Panc1 (cell line): Measurements from ENCODE around the gene TUBGCP3. TPM values are rescaled to one million over a fixed set of nuclear protein-coding genes. Genes with fewer than 3 reads are reported as not detected.

Experiments
- ATAC-seq: fragments of 200-7000 bp; cut with Tn5 transposase; 2 replicates; pipeline ENCODE4 v1.9.1; 2020; ENCODE audit warnings: mild to moderate bottlenecking, moderate library complexity
- BruUV-seq: library from RNA; stranded (reverse); fragments of 400-500 nt; replicated peaks from 2 replicates; lab custom pipeline; 2021; lab: Mats Ljungman, UMichigan
- CTCF ChIA-PET: fragments of 300-600 bp; sonication (Branson Sonifier 250); formaldehyde crosslinking; loops from one replicate; lab custom pipeline; 2022; ENCODE audit warnings: antibody characterized with exemption; lab: Charles Lee
- POLR2A ChIA-PET: fragments of 300-600 bp; sonication (Branson Sonifier 250); formaldehyde crosslinking; loops from one replicate; lab custom pipeline; 2022; ENCODE audit warnings: antibody characterized with exemption; lab: Charles Lee
- DNase-seq: peaks from one replicate; pipeline ENCODE4 v3.0.0-alpha.2; 2010; ENCODE audit warnings: low read depth, low spot score
- H3K27ac ChIP-seq: 2 replicates; pipeline ENCODE4 v1.5.1; 2011; ENCODE audit warnings: mild to moderate bottlenecking, low read length, inconsistent platforms
- H3K27me3 ChIP-seq: fragments of 200-500 bp; sonication (Bioruptor generic); 2 replicates; pipeline ENCODE4 v1.6.0; 2014; ENCODE audit warnings: low read length, inconsistent platforms; ENCODE audit not compliant: control insufficient read depth, insufficient read depth
- H3K36me3 ChIP-seq: fragments of 200-500 bp; sonication (Bioruptor generic); 2 replicates; pipeline ENCODE4 v1.5.1; 2014; ENCODE audit warnings: inconsistent platforms, mild to moderate bottlenecking, low read length, moderate library complexity; ENCODE audit not compliant: control insufficient read depth, insufficient read depth
- H3K4me1 ChIP-seq: 2 replicates; pipeline ENCODE4 v1.5.1; 2011; ENCODE audit warnings: inconsistent platforms, mild to moderate bottlenecking, low read length, moderate library complexity; ENCODE audit not compliant: control insufficient read depth, insufficient read depth
- H3K4me3 ChIP-seq, 2 experiments: 2 replicates each; pipeline ENCODE4 v1.5.1; 2011 to 2012; ENCODE audit warnings: low read depth in 2 of 2, low read length in 2 of 2, mild to moderate bottlenecking in 2 of 2, inconsistent platforms in 1 of 2, moderate library complexity in 1 of 2
- H3K9me3 ChIP-seq: fragments of 200-500 bp; sonication (Bioruptor generic); 2 replicates; pipeline ENCODE4 v1.5.1; 2014; ENCODE audit warnings: low read depth, mild to moderate bottlenecking, inconsistent platforms, low read length, moderate library complexity; ENCODE audit not compliant: control insufficient read depth, insufficient read depth
- POLR2AphosphoS5 ChIP-seq: IDR thresholded peaks from 2 replicates; pipeline ENCODE4 v1.6.1; 2012; ENCODE audit warnings: mild to moderate bottlenecking, low read depth, low read length, moderate library complexity
- SIN3A ChIP-seq: IDR thresholded peaks from 2 replicates; pipeline ENCODE4 v1.6.1; 2012; ENCODE audit warnings: low read depth, mild to moderate bottlenecking, low read length, moderate library complexity, borderline replicate concordance; ENCODE audit not compliant: insufficient read depth
- TCF7L2 ChIP-seq: IDR thresholded peaks from 2 replicates; pipeline ENCODE4 v1.6.1; 2011; ENCODE audit warnings: mild to moderate bottlenecking, low read depth, low read length, inconsistent platforms
- in situ Hi-C: cut with HindIII; loops from 2 replicates; pipeline ENCODE4 v1.10.0; 2016; ENCODE audit warnings: low sequenced_read_pairs, low pct_unique_long_range_greater_than_20kb
- intact Hi-C: fragments of 100-400 bp; cut with micrococcal nuclease; formaldehyde crosslinking; loops from one replicate; pipeline ENCODE4 v1.10.0; 2022; ENCODE audit not compliant: unreplicated experiment
- total RNA-seq: library from RNA; stranded (reverse); gene quantifications from one replicate; pipeline ENCODE4 v1.2.1, GENCODE V29; 2021; ENCODE audit not compliant: unreplicated experiment
- TF ChIP-seq, protein P1 (sequence below): fragments of 450-650 bp; IDR thresholded peaks from 2 replicates; pipeline ENCODE4 v1.5.1; 2017; ENCODE audit warnings: mild to moderate bottlenecking
- TF ChIP-seq, protein P2 (sequence below), 2 experiments: IDR thresholded peaks; 2 replicates each; pipeline ENCODE4 v1.6.1; 2011 to 2012; ENCODE audit warnings: low read depth in 2 of 2, control low read depth in 1 of 2, low read length in 1 of 2, mild to moderate bottlenecking in 1 of 2, moderate library complexity in 1 of 2; ENCODE audit not compliant: insufficient read depth in 1 of 2

The TUBGCP3 gene
- total RNA-seq, 1 experiment from 2014 or later = 28.4 TPM

DNA sequence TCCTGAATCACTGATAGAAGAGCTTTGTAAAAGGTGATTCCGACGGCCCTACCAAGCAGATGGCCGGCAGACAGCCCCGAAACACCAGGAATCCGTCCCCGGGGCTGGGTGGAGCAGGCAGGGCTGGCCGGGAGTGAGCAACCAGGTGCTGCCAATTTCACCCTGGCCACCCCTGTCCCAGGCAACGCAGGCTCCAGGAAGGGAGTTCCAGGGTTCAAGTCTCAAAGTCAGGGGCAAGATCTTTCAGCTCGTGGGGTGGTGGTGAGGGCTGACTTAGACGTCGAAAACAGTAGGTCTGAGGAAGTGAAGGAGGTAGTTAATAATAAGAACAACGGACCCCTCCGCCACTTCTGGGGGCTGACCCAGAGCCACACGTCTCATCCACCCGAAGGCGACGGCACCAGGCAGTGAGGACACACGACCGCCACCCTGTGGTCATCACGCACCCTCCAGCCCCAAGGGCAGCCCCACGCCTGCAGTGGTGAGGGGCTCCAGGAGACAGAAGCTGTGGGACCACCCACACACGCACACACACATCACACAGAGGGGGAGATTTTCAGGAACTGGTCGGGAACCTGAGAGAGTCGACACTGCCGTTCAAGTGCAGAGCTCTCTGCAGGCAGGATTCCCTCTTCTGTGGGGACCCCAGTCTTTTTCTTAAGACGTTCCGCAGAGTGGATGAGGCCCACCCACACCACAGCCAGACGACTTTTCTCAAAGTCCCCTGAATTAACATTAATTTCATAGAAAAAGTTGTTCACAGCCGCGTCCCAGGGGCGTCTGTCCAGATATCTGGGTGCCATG is 144.6 kb downstream of the TUBGCP3 start:
- no peaks in the 10 kb centered on the region for H3K27me3 ChIP-seq
- no peak overlapping the region for H3K4me3 ChIP-seq
- H3K36me3 ChIP-seq = no peaks in the 10 kb centered on the region
- no TSS peak for BruUV-seq
- ChIA-PET CTCF (interaction anchor here (0.6 to 1.0 kb wide), 4 partner anchors 196 to 969 kb away, joined by 3 to 5 read pairs (median 3); no protein-coding TSS in a partner anchor), POLR2A (no interaction called here)
- in situ Hi-C loops = no loop called here
- TF ChIP-seq, protein P1, sequence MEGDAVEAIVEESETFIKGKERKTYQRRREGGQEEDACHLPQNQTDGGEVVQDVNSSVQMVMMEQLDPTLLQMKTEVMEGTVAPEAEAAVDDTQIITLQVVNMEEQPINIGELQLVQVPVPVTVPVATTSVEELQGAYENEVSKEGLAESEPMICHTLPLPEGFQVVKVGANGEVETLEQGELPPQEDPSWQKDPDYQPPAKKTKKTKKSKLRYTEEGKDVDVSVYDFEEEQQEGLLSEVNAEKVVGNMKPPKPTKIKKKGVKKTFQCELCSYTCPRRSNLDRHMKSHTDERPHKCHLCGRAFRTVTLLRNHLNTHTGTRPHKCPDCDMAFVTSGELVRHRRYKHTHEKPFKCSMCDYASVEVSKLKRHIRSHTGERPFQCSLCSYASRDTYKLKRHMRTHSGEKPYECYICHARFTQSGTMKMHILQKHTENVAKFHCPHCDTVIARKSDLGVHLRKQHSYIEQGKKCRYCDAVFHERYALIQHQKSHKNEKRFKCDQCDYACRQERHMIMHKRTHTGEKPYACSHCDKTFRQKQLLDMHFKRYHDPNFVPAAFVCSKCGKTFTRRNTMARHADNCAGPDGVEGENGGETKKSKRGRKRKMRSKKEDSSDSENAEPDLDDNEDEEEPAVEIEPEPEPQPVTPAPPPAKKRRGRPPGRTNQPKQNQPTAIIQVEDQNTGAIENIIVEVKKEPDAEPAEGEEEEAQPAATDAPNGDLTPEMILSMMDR = no peak
- no peak for TF ChIP-seq SIN3A
- no peak for TF ChIP-seq TCF7L2
- TF ChIP-seq, protein P2, sequence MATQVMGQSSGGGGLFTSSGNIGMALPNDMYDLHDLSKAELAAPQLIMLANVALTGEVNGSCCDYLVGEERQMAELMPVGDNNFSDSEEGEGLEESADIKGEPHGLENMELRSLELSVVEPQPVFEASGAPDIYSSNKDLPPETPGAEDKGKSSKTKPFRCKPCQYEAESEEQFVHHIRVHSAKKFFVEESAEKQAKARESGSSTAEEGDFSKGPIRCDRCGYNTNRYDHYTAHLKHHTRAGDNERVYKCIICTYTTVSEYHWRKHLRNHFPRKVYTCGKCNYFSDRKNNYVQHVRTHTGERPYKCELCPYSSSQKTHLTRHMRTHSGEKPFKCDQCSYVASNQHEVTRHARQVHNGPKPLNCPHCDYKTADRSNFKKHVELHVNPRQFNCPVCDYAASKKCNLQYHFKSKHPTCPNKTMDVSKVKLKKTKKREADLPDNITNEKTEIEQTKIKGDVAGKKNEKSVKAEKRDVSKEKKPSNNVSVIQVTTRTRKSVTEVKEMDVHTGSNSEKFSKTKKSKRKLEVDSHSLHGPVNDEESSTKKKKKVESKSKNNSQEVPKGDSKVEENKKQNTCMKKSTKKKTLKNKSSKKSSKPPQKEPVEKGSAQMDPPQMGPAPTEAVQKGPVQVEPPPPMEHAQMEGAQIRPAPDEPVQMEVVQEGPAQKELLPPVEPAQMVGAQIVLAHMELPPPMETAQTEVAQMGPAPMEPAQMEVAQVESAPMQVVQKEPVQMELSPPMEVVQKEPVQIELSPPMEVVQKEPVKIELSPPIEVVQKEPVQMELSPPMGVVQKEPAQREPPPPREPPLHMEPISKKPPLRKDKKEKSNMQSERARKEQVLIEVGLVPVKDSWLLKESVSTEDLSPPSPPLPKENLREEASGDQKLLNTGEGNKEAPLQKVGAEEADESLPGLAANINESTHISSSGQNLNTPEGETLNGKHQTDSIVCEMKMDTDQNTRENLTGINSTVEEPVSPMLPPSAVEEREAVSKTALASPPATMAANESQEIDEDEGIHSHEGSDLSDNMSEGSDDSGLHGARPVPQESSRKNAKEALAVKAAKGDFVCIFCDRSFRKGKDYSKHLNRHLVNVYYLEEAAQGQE (IDR thresholded peaks at IDR 0.05; ENCODE audit: insufficient read depth in 1 of 2, low read depth in 2 of 2, low read length in 1 of 2) = no peak
- no peak for TF ChIP-seq POLR2AphosphoS5
- ATAC-seq (peak; percentile 67; the same call in 1 of the 2 replicates), DNase-seq (no peak)
- no peaks in the 10 kb centered on the region for H3K4me1 ChIP-seq
- no peaks in the 10 kb centered on the region for H3K9me3 ChIP-seq
- H3K27ac ChIP-seq = no peak overlapping the region
- intact Hi-C loops = loop anchor here (5.0 to 10.0 kb wide), 2 partner anchors 89 to 971 kb away; no protein-coding TSS in a partner anchor

DNA sequence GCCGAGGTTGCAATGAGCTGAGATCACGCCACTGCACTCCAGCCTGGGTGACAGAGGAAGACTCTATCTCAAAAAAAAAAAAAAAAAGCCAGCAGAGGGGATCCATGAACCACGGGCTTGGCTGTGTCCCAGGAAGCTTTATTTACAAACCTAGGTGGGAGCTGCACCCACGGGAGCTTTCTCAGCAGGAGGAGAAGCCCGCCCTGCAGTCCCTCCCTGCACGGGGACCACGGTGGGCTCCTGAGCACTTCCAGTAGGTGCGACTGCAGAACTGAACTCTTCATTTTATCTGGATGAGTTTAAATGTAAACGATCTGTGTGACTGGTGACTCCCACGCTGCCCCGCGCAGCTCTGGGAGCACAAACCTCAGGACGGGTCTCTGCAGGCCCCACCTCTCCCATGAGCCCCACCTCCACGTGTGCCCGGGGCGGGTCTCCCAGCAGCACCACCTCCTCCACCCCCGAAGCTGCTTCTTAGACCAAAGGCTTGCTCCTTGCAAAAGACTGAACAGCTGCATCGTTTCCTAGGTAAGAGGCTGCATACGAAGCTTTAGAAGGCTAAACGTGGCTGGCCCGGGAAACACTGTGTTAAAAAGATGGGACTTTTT is 145.4 kb downstream of the TUBGCP3 start:
- ChIA-PET CTCF (interaction anchor here (0.7 to 0.9 kb wide), 2 partner anchors 948 to 968 kb away, joined by 3 read pairs; no protein-coding TSS in a partner anchor), POLR2A (interaction anchor here (0.6 kb wide), 2 partner anchors 31 to 172 kb away, joined by 3 to 4 read pairs; no protein-coding TSS in a partner anchor)
- in situ Hi-C loops (no loop called here), intact Hi-C loops (loop anchor here (5.0 to 10.0 kb wide), 2 partner anchors 88 to 970 kb away; no protein-coding TSS in a partner anchor)
- no peaks in the 10 kb centered on the region for H3K4me1 ChIP-seq
- no peak overlapping the region for H3K27ac ChIP-seq
- no peaks in the 10 kb centered on the region for H3K36me3 ChIP-seq
- no TSS peak for BruUV-seq
- no peaks in the 10 kb centered on the region for H3K9me3 ChIP-seq
- no peaks in the 10 kb centered on the region; the same call in 1 of the 2 replicates for H3K27me3 ChIP-seq
- ATAC-seq (no peak), DNase-seq (no peak)
- H3K4me3 ChIP-seq = no peak overlapping the region
- TF ChIP-seq POLR2AphosphoS5 = no peak
